ENCODE data around the gene ALOX15B.

GRCh38 chr17:7995724-7996123 lies 43.1 kb upstream of the ALOX15B start:
- TF ChIP-seq CTCF (IDR thresholded peaks at IDR 0.05) (no peak), POLR2A (IDR thresholded peaks at IDR 0.05) (no peak)
